Astrocyte (in vitro differentiated cells and primary cell): ENCODE measurements around the gene MEP1B.

ENCODE experiments used
- CTCF ChIP-seq: IDR thresholded peaks from 2 replicates; pipeline ENCODE4 v1.5.1; 2011; ENCODE audit warnings: low read depth, mild to moderate bottlenecking, inconsistent platforms, low read length, moderate library complexity; ENCODE audit not compliant: insufficient read depth
- EZH2 ChIP-seq: IDR thresholded peaks from 2 replicates; pipeline ENCODE4 v1.6.1; 2012; ENCODE audit warnings: mild to moderate bottlenecking, low read length, inconsistent platforms; ENCODE audit not compliant: insufficient read depth

- TF ChIP-seq CTCF, result no peak
- no peak for TF ChIP-seq EZH2
These were observed 69.7 kb downstream of the MEP1B start for GRCh38 chr18:32259553-32259952.
